Measurements from ENCODE around the gene PLXNA2.

- no peak for TF ChIP-seq EZH2phosphoT487 (IDR thresholded peaks at IDR 0.05; ENCODE audit: borderline replicate concordance, low read depth, low read length)
- TF ChIP-seq, protein P1, sequence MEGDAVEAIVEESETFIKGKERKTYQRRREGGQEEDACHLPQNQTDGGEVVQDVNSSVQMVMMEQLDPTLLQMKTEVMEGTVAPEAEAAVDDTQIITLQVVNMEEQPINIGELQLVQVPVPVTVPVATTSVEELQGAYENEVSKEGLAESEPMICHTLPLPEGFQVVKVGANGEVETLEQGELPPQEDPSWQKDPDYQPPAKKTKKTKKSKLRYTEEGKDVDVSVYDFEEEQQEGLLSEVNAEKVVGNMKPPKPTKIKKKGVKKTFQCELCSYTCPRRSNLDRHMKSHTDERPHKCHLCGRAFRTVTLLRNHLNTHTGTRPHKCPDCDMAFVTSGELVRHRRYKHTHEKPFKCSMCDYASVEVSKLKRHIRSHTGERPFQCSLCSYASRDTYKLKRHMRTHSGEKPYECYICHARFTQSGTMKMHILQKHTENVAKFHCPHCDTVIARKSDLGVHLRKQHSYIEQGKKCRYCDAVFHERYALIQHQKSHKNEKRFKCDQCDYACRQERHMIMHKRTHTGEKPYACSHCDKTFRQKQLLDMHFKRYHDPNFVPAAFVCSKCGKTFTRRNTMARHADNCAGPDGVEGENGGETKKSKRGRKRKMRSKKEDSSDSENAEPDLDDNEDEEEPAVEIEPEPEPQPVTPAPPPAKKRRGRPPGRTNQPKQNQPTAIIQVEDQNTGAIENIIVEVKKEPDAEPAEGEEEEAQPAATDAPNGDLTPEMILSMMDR (conservative IDR thresholded peaks at IDR 0.05; ENCODE audit: low read length): no peak
Measured at GRCh38 chr1:208126108-208126507, 118.1 kb downstream of the PLXNA2 start.

Data from OCI-LY7 (cell line).